HG02852 (cell line): ENCODE measurements around the gene GREB1L.
"Not testable (repeated sequence)": the region's sequence is repeated elsewhere in the genome, so short reads cannot be mapped to it uniquely, and the experiment has no call there.

Source experiments
- ATAC-seq: cut with Tn5 transposase; IDR thresholded peaks from one replicate; pipeline ENCODE4 v1.9.1; 2021; ENCODE audit warnings: mild to moderate bottlenecking, moderate library complexity; ENCODE audit not compliant: unreplicated experiment

The GREB1L gene

DNA sequence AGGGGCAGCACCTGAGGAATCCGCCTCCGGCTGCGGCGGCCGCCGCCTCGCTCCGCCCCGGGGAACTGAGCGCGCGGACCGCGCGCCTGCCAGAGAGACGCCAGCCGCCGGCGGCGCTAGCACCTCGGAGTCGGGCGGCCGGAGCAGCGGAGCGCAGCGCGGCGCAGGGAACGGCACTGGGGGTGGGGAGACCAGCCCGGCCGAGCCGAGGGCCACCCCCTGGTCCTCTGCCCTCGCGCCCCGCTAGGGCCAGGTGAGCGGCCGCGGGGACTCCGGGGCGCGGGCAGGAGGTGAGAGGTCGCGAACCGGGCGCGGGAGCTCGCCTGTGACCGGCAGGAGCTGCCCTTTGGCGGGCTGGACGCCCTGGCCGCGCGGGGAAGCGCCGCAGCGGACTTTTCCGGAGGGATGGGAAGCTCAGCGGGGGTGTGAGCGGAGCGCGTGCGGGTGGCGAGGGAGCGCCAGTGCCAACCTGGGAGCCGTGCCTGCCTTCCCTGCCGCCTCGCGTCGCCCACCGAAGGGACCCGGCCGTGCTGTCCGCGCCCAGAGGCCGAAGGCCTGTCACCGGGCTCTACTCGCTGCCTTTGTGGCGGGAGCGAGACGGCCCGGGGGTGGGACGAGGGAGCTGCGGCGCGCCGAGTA is at the start of gene GREB1L:
TSS of gene GREB1L (plus strand) at position 92 of the 639 bp plus-strand sequence. CDS start 141,287 bp downstream, outside the sequence.
- no peak for ATAC-seq

DNA sequence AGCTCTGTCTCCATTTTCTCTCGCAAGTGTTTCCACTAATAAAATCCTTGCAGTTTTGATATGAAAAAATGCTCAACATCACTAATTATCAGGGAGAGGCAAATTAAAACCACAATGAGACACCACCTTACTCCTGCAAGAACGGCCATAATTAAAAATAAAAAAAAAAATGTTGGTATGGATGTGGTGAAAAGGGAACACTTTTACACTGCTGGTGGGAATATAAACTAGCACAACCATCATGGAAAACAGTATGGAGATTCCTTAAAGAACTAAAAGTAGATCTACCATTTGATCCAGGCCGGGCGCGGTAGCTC is 49.8 kb upstream of the GREB1L start:
- ATAC-seq: no peak

DNA sequence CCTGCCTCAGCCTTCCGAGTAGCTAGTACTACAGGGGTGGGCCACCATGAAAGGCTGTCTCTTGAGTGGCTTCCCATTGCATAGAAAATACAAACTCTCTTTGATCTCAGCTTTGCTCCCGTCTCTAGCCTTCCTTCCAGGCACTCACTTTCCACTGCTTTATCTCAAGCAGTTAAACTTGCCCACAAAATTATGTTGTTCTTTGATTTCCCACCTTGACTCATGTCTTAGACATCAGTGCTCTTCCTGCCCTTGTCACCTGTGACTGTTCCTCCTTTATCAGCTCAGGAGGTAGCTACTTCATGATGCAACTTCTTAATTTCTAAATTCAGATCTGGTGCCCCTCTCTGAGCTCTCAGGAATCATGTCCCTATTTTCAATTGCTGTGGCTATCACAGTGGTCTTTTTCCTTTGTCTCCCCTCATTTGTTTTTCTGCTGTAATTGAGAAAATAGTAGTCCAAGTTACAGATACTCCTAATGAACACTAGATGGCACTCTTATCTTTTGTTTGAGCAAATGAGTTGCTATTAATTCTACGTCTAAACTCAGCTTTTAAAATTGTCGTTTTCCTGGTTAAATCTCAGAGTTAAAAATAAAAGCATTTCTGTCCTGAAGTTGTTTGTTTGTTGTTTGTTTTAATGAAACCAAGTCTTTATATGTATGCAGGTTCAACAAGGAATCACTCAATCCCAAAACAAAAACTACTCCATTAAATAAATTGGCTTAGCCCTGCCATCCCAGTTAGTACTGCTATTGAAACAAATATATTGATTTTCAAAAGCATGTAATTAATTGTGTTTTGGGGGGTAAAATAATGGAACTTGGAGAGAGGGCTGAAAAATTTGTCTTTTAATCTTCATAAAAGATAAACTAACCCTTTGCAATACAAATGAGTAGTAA is 46.9 kb upstream of the GREB1L start:
- no peak for ATAC-seq

DNA sequence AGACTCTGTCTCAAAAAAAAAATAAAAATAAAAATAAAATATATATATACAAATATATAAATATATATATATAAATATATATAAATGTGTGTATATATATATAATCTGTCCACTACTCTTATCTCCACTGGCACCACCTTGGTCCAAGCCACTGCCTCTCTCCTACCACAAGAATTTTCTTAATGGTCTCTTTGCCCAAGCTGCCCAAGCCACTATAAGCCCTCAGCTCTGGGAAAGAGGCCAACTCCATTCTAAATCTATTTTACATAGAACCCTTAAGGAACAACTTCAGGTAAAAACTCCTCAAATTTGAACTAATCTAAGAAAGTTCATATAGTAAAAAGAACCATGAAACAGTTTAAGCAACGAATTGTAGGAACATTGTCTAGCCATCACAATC is 45.6 kb upstream of the GREB1L start:
- ATAC-seq: no peak

DNA sequence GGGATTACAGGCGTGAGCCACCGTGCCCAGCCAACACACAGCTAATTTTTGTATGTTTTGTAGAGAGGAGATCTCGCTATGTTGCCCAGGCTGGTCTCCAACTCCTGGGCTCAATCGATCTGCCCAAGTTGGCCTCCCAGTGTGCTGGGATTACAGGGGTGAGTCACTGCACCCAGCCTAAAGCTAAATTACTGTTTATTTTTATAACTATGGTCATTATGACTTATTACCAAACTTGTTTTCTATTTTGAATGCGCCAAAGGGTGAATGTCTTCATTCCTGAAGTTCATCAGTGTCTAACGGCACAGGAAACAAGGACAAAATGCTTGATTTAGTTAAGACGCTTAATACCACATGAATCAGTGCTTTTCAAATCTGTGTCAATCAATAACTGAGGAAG is 38.9 kb upstream of the GREB1L start:
- no peak for ATAC-seq

DNA sequence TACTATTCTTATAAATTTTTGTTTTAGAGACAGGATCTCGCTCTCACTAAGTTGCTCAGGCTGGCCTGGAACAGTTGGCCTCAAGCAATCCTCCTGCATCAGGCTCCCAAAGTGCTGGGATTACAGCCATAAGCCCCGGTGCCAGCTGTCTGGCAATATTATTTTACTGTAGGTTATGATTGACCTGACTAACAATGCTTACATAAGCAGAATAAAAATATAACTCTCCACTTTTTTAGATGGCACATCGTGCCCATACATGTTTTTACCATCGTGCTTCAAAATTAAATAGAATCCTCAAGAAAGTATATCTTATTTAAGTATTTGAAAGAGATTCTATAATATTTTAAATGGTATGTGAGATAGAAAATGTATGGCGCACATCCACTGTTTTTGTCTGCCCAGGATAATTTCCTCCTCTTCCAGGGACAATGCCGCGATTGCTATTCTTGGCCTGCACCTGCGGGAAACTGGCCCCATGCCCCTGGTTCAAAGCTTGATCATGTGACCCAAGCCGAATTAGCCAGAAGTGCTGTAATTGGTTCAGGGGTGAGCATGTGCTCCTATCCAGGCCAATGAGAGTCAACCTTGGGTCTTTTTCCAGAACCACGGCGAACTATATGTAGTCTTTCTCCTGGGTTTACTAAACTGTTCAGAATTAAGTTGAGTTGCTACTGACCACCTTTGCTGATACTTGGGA is 38.3 kb upstream of the GREB1L start:
- no peak for ATAC-seq

- no peak for ATAC-seq
Measured at GRCh38 chr18:21205695-21206094, 36.3 kb upstream of the GREB1L start.

DNA sequence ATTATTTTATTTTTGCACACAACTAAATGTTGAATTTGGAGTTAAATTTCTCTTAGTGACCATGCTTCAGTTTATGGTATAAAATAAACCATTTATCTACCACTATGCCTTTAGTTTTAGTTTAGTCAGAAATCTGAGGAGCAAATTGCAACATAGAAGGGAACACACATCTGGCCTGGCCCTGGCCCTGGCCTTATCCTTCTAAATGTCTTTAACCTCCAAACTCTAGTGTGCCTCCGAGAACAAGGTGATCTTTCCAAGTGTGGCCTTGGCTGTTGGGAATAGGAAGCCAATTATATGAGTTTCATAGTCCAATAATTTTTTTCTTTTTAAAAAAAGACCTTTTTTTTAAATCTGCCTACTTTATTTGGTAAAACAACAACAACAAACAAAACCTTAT is 31.8 kb upstream of the GREB1L start:
- ATAC-seq: no peak

GRCh38 chr18:21210784-21211183 is 31.2 kb upstream of the GREB1L start:
- no peak for ATAC-seq

GRCh38 chr18:21214409-21214808 is 27.6 kb upstream of the GREB1L start:
- not testable (repeated sequence) for ATAC-seq

DNA sequence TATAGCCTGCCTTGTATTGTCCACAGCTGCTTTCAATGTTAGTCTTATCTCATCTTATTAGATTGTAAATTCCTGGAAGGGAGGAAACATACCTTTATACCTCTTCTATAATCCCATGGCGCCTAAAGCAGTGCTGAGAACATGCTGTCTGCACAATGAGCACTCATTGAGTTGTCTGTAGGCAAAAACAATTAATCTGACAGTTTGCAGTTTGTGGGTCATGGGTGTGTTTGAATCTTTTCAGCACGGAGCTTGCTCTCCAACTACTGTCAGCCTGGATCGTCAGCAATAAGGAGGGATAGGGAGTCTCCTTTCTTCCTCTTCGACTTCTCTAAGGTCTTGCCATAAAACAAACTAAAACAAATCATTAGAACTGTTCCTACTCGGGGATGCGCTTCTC is 26.5 kb upstream of the GREB1L start:
- ATAC-seq: no peak

DNA sequence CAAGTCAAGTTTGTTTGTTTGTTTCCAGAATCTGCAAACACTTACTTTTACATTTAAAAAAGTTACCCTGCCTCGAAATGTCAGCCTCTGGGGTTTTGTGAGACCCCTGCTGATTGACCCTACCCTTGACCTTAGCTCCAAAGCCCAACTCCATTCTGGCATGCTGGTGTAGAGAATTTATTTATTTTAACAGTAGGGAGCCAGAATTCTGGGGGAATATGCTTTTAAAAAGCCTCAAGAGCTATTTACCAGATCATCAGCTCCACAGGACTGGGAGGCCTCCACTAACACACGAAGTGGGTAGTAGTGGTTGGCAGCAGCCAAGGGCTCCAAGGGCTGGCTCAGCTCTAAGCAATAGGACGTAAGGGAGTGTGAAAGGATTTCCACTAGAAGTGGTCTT is 23.2 kb upstream of the GREB1L start:
- ATAC-seq: no peak

- no peak for ATAC-seq
Measured at GRCh38 chr18:21230436-21230835, 11.6 kb upstream of the GREB1L start.

- no peak for ATAC-seq
Measured at GRCh38 chr18:21241301-21242048, 557 bp upstream of the GREB1L start.

DNA sequence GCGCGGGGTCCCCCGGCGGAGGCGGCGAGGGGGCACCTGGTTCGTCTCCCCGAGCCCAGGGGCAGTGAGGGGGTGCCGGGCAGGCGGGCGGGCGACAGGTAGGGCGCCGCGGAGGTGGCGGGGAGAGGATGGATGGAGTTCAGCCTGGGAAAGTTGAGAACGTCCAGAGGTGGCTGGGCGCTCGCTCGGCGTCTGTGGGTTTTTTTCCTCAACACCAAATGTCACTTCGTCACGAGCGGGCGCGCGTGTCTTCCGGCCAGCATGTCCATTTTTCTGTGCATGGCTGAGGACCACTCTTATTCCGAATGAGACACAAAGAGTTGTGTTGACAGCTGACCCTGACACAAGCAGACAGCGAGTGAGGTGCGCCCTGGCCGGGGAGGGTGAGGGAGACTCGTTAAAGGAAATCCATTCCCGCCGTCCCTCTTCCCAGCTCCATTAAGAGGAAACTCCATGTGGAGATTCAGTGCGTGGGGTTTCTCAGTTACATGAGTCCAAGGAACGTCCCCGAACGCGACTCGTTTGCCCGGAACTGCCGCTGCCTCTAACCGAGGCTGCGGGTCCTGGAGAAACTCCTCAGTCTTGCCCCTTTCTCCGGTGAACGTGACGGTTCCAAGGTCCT is 859 bp downstream of the GREB1L start:
- ATAC-seq: no peak

DNA sequence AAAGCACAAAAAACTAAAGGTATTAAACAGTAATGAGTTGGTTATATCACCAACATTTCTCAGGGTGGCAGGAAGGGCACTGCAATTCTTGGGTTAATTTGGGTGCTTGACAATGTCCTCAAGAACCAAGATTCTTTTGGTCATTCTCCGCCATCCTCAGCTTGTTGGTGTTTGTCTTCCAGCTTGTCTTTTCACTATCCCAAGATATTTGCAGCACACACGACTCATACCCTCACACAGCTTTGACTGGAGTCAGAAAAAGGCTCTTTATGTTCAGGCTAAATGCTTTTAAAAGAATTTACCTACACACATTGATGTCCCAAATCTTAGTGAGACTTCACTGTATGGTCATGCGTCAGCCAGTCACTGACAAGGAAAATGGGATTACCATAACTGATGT is 12.5 kb downstream of the GREB1L start:
- no peak for ATAC-seq

- ATAC-seq: no peak
Measured at GRCh38 chr18:21255211-21255610, 13.2 kb downstream of the GREB1L start.

DNA sequence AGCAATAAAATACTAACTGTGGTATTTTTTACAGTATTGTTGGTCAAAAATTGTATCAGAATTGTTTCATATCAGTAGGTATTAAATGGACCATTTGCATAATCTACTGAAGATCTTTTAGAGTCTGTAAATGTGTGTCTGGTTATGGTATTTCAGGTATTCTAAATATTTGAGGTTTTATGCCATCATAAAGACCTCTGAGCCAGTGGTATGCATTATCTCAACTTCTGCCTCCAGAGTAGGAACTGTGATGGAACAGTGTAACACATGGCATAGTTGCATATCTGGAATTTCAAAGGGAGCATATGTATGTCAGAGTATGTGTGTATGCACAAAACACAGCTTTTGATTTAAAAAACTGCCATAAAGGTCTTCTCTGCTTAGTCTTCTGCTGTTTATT is 15.4 kb downstream of the GREB1L start:
- ATAC-seq: no peak

DNA sequence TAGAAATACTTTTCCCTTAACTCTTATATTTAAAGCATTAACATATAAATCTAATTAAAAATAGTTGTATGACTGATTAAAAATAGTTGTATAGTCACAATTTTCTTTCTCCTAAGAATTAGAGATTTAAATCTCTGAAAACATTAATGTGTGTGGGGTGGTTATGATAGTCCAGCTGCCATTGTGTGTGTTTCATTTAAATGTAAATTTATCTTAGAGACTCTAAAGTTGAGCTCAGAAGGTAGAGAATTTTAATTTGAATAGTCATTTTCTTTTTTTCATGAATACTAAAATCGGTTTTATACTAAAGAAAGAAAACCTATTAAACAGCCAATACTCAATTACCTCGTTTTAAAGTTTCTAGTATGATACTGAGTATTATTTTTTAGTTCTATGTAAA is 18.6 kb downstream of the GREB1L start:
- no peak for ATAC-seq

DNA sequence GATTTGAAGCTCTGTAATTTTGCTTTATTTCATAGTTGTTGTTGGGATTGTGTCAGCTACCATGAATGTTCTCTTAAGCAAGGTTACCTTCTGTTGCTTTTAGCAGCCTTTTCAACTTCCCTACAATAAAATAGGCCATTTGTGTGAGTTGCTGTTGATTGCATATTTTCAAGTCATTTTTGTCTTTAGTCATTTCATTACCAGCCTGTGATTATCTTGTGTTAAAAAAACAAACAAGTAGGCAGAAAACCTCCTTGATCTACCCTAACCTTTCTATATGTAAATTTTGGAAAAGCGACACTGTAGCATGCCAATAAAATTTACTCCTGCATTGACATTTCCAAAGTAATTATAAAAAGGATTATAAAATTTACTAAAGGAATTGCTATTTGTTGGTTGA is 19.3 kb downstream of the GREB1L start:
- no peak for ATAC-seq

DNA sequence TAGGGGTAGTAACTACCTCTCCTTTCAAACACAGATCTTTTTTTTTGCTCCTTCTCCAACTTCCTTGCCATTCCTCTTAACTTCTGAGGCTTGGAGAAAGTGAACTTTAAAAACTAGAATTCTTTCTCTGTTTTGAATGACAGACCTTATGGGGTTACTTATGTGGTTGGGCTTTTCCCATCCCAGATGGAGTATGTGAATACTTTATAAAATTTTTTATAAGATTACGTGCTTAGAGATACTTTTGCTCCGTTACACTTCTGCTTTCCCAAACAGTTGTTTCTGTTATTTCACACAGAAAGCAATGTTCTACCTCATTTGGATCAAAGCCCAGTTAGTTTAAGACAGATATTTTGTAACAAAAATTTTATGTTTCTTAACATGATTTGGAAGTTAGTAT is 20.2 kb downstream of the GREB1L start:
- no peak for ATAC-seq
